Measurements from ENCODE around the gene SPINK8. TPM values are rescaled to one million over a fixed set of nuclear protein-coding genes. Genes with fewer than 3 reads are reported as not detected.
"Not testable (repeated sequence)": the region's sequence is repeated elsewhere in the genome, so short reads cannot be mapped to it uniquely, and the experiment has no call there.

SPINK8 gene
- total and polyA plus RNA-seq, 8 donors = not detected

GRCh38 chr3:48338635-48339034 is 5.2 kb upstream of the SPINK8 start:
- Histone ChIP-seq H3K36me3 (no peaks in the 10 kb centered on the region), H3K27ac (no peak overlapping the region), H3K27me3 (peaks cover 0 to 13% (median 0%) of the 10 kb centered on the region in 3 donors), H3K9me3 (no peaks in the 10 kb centered on the region), H3K4me1 (no peaks in the 10 kb centered on the region), H3K4me3 (no peak overlapping the region)
- no peak for DNase-seq
- TF ChIP-seq POLR2AphosphoS5 (IDR thresholded peaks at IDR 0.05) = no peak
- TF ChIP-seq POLR2A (IDR thresholded peaks at IDR 0.05) = no peak
- no peak for TF ChIP-seq CTCF (IDR thresholded peaks at IDR 0.05)
- no peak for TF ChIP-seq EP300 (IDR thresholded peaks at IDR 0.05)
- intact Hi-C loops (cut with DNase I; ENCODE audit: low total_unique reads) = no loop called here
- WGBS, 5 donors = 36 to 52% (median 47%) methylated on average over 3 to 4 of the region's 4 CpGs

- WGBS, 5 donors = 63 to 80% (median 75%) methylated on average over 5 of the region's 5 CpGs
- H3K27ac ChIP-seq; DNase-seq; H3K4me3 ChIP-seq; H3K4me1 ChIP-seq; intact Hi-C loops (cut with DNase I; ENCODE audit: low total_unique reads); H3K9me3 ChIP-seq; H3K36me3 ChIP-seq: not testable (repeated sequence)
- peaks cover 0 to 13% (median 0%) of the 10 kb centered on the region in 3 donors for H3K27me3 ChIP-seq
These were observed 4.1 kb upstream of the SPINK8 start for GRCh38 chr3:48337536-48337935.

- H3K27ac ChIP-seq; intact Hi-C loops (cut with DNase I; ENCODE audit: low total_unique reads); H3K36me3 ChIP-seq; H3K4me3 ChIP-seq; H3K9me3 ChIP-seq; H3K4me1 ChIP-seq; DNase-seq: not testable (repeated sequence)
- 69 to 83% (median 76%) methylated on average over 3 to 9 of the region's 9 CpGs for WGBS, 5 donors
- H3K27me3 ChIP-seq = peaks cover 0 to 13% (median 0%) of the 10 kb centered on the region in 3 donors
These were observed 1.8 kb upstream of the SPINK8 start for GRCh38 chr3:48335286-48335685.

GRCh38 chr3:48334605-48335004 is 1.1 kb upstream of the SPINK8 start:
- Histone ChIP-seq H3K4me3 (no peak overlapping the region), H3K9me3 (no peaks in the 10 kb centered on the region), H3K27ac (no peak overlapping the region), H3K4me1 (no peaks in the 10 kb centered on the region), H3K36me3 (no peaks in the 10 kb centered on the region), H3K27me3 (peaks cover 0 to 13% (median 0%) of the 10 kb centered on the region in 3 donors)
- TF ChIP-seq POLR2A (IDR thresholded peaks at IDR 0.05) (no peak), CTCF (IDR thresholded peaks at IDR 0.05) (no peak), EP300 (IDR thresholded peaks at IDR 0.05) (no peak), POLR2AphosphoS5 (IDR thresholded peaks at IDR 0.05) (no peak)
- WGBS, 5 donors = 69 to 84% (median 75%) methylated on average over 3 of the region's 3 CpGs
- intact Hi-C loops (cut with DNase I; ENCODE audit: low total_unique reads) = no loop called here
- no peak for DNase-seq

GRCh38 chr3:48331706-48332435 is 1.6 kb downstream of the SPINK8 start:
- H3K4me3 ChIP-seq; intact Hi-C loops (cut with DNase I; ENCODE audit: low total_unique reads); H3K27ac ChIP-seq; H3K36me3 ChIP-seq; H3K9me3 ChIP-seq; H3K4me1 ChIP-seq; DNase-seq: not testable (repeated sequence)
- WGBS, 5 donors = 84 to 95% (median 91%) methylated on average over 10 of the region's 10 CpGs
- peaks cover 0 to 13% (median 0%) of the 10 kb centered on the region in 3 donors for H3K27me3 ChIP-seq

GRCh38 chr3:48320996-48321395 is 12.5 kb downstream of the SPINK8 start:
- no peak for DNase-seq
- Histone ChIP-seq H3K36me3 (no peaks in the 10 kb centered on the region), H3K4me1 (no peaks in the 10 kb centered on the region), H3K27ac (no peak overlapping the region), H3K4me3 (no peak overlapping the region), H3K9me3 (peaks cover 0 to 6% (median 3%) of the 10 kb centered on the region in 4 donors), H3K27me3 (no peaks in the 10 kb centered on the region)
- intact Hi-C loops (cut with DNase I; ENCODE audit: low total_unique reads) = no loop called here
- 34 to 53% (median 47%) methylated on average over 2 of the region's 2 CpGs for WGBS, 5 donors
- TF ChIP-seq EP300 (IDR thresholded peaks at IDR 0.05) = no peak
- TF ChIP-seq POLR2A (IDR thresholded peaks at IDR 0.05) = no peak
- no peak for TF ChIP-seq POLR2AphosphoS5 (IDR thresholded peaks at IDR 0.05)
- TF ChIP-seq CTCF (IDR thresholded peaks at IDR 0.05) = no peak
